BJ (cell line): ENCODE measurements around the gene PLD1. TPM values are rescaled to one million over a fixed set of nuclear protein-coding genes. Genes with fewer than 3 reads are reported as not detected.

Experiments
- CTCF ChIA-PET: fragments of 350-600 bp; formaldehyde crosslinking; extraction: SDS; loops from one replicate; lab custom pipeline; 2021; ENCODE audit warnings: antibody characterized with exemption, inconsistent platforms; lab: Yijun Ruan, JAX
- POLR2A ChIA-PET: fragments of 300-600 bp; sonication (Branson Sonifier 250); formaldehyde crosslinking; extraction: SDS; loops from one replicate; lab custom pipeline; 2021; ENCODE audit warnings: antibody characterized with exemption; lab: Charles Lee
- DNase-seq: peaks from one replicate; pipeline ENCODE4 v3.0.0-alpha.2; 2011; ENCODE audit warnings: low read depth
- H3K27me3 ChIP-seq: 2 replicates; pipeline ENCODE4 v1.6.0; 2011; ENCODE audit warnings: low read length; ENCODE audit not compliant: control insufficient read depth, insufficient read depth
- H3K36me3 ChIP-seq: 2 replicates; pipeline ENCODE4 v1.5.1; 2011; ENCODE audit warnings: low read length; ENCODE audit not compliant: control insufficient read depth, insufficient read depth
- H3K4me3 ChIP-seq: 2 replicates; pipeline ENCODE4 v1.5.1; 2011; ENCODE audit warnings: low read depth, mild to moderate bottlenecking, control low read depth, low read length
- polyA plus RNA-seq: library from polyadenylated mRNA; depleted of rRNA; stranded (reverse); fragments of >200 nt; gene quantifications from 2 replicates; pipeline ENCODE4 v1.2.3, GENCODE V29; 2011
- TF ChIP-seq, protein P1 (sequence below): IDR thresholded peaks from 2 replicates; pipeline ENCODE4 v1.5.1; 2011; ENCODE audit warnings: low read depth, mild to moderate bottlenecking, control low read depth, inconsistent platforms, low read length, moderate library complexity; ENCODE audit not compliant: insufficient read depth

The PLD1 gene
- polyA plus RNA-seq, 1 experiment: 6.4 TPM

DNA sequence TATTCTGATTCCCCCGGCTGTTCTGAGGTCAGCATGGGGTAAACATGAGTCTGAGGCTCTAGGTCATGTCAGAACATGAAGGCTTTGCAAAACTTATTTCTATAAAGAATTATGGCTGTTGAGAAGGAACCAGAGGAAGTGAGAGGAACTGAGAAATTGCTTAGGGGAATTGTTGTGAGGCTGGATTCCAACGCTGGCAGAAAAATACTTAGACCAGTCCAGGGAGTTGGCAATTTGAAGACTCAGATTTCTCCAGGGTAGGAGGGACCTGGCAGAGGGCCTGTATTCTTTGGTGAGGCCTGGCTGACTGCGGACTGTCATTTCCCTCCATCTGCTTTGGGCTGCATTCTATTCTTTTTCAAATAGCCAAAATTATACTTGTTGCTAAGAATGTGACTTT, 155.5 kb downstream of the PLD1 start:
- H3K36me3 ChIP-seq: no peaks in the 10 kb centered on the region
- no peak overlapping the region for H3K4me3 ChIP-seq
- H3K27me3 ChIP-seq: no peaks in the 10 kb centered on the region
- ChIA-PET POLR2A (no interaction called here), CTCF (no interaction called here)
- no peak for DNase-seq
- TF ChIP-seq, protein P1, sequence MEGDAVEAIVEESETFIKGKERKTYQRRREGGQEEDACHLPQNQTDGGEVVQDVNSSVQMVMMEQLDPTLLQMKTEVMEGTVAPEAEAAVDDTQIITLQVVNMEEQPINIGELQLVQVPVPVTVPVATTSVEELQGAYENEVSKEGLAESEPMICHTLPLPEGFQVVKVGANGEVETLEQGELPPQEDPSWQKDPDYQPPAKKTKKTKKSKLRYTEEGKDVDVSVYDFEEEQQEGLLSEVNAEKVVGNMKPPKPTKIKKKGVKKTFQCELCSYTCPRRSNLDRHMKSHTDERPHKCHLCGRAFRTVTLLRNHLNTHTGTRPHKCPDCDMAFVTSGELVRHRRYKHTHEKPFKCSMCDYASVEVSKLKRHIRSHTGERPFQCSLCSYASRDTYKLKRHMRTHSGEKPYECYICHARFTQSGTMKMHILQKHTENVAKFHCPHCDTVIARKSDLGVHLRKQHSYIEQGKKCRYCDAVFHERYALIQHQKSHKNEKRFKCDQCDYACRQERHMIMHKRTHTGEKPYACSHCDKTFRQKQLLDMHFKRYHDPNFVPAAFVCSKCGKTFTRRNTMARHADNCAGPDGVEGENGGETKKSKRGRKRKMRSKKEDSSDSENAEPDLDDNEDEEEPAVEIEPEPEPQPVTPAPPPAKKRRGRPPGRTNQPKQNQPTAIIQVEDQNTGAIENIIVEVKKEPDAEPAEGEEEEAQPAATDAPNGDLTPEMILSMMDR: no peak

DNA sequence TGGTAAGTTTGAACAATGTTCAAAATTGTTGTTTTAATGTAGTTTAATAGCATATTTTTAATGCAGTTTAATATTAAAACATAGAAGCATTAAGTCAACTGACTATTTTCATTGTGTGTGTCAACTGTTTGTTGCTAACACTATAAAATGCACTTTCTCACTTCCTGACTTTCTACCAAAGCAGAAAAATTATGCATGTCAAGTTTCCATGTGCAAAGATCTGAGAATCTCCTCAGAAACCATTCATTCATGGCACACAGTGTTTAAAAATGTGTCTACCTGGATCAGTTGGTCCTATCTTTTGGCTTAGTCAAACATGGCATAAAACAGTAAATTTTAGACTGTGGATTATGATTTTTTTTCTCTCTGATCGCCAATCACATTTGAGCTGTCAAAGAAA, 156.0 kb downstream of the PLD1 start:
- POLR2A ChIA-PET: no interaction called here
- CTCF ChIA-PET: interaction anchor here (1.4 kb wide), 1 partner anchor 118 kb away, joined by 3 read pairs; no protein-coding TSS in a partner anchor

DNA sequence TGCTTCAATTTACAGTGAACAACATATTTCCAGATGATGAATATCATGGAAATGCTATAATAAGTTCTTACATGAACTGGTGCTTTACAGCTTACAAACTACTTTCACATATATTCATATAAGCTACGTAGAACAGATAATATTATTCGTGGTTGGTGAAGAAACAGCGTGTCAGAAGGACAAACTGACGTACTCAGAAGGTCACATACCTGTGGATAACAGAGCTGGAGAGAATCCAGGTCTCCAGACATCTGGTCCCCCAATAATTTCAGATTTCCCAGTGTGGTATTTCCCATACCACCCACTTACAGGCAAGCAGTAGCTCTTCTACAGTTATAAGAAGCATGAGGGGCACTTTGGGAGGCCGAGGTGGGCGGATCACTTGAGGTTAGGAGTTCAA, 156.6 kb downstream of the PLD1 start:
- Histone ChIP-seq H3K4me3 (no peak overlapping the region), H3K36me3 (no peaks in the 10 kb centered on the region), H3K27me3 (no peaks in the 10 kb centered on the region)
- ChIA-PET POLR2A (no interaction called here), CTCF (interaction anchor here (1.4 kb wide), 1 partner anchor 118 kb away, joined by 3 read pairs; no protein-coding TSS in a partner anchor)
- TF ChIP-seq, protein P1: no peak
- DNase-seq: no peak

More for the DNA sequence above, 156.0 kb downstream of the PLD1 start:
- Histone ChIP-seq H3K27me3 (no peaks in the 10 kb centered on the region), H3K4me3 (no peak overlapping the region), H3K36me3 (no peaks in the 10 kb centered on the region)
- DNase-seq: no peak
- TF ChIP-seq, protein P1: no peak

DNA sequence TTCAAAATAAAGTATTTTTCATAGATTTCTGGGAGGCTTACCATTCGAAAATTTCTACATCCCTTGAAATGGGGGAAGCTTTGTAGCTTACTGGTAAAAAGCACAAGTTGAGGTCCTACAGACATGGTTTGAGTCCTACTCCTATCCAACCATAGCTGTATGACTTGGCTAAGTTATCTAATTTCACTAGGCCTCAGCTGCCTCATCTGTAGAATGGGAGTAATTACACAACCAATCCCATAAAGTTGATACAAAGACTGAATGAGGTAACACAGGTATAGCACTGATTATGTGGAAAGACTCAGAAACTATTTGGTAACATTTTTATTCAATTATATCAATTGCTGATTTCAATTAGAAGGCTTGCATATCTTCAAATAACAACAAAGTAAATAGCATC, 157.4 kb downstream of the PLD1 start:
- TF ChIP-seq, protein P1: no peak
- Histone ChIP-seq H3K27me3 (no peaks in the 10 kb centered on the region), H3K36me3 (no peaks in the 10 kb centered on the region), H3K4me3 (no peak overlapping the region)
- ChIA-PET CTCF (interaction anchor here (1.4 kb wide), 1 partner anchor 119 kb away, joined by 3 read pairs; no protein-coding TSS in a partner anchor), POLR2A (no interaction called here)
- no peak for DNase-seq

DNA sequence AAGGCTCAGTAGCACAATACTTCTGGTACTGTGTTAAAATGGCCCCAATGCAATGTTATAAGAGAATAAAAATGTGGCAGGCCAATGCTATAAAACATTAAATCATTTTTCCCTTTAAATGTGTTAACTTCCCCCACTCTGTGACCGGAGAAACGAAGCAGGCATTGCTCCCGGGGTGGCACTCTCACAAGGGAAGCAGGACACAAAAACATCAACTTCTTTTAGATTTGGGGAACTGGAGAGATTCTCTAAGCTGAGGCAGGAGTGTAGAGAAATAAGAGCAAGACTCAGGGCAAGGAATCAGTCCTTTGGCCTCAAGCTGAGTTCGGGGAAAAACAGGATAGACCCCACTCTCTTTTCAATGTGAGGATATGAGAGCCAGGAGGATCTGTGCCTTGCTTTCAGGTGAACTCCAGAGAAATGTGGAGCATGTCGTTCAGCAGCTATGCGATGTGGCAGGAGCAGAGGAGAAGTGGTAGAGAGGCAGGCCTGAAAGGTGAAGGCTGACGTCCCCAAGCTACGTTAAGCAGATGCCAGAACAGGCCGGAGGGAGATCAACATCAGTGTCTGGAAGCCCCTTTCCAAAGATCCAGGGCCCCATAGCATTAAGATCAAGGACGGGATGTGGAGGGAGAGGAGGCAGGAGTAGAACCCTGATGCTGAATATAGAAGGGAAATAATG, 160.2 kb downstream of the PLD1 start:
- no peak for DNase-seq
- CTCF ChIA-PET: interaction anchor here (0.5 to 3.7 kb wide), 6 partner anchors 9 to 727 kb away, joined by 3 to 18 read pairs (median 3); no protein-coding TSS in a partner anchor
- POLR2A ChIA-PET: no interaction called here
- TF ChIP-seq, protein P1: no peak
- Histone ChIP-seq H3K27me3 (no peaks in the 10 kb centered on the region), H3K4me3 (no peak overlapping the region), H3K36me3 (no peaks in the 10 kb centered on the region)
